ENCODE data around the gene HTT-AS.

DNA sequence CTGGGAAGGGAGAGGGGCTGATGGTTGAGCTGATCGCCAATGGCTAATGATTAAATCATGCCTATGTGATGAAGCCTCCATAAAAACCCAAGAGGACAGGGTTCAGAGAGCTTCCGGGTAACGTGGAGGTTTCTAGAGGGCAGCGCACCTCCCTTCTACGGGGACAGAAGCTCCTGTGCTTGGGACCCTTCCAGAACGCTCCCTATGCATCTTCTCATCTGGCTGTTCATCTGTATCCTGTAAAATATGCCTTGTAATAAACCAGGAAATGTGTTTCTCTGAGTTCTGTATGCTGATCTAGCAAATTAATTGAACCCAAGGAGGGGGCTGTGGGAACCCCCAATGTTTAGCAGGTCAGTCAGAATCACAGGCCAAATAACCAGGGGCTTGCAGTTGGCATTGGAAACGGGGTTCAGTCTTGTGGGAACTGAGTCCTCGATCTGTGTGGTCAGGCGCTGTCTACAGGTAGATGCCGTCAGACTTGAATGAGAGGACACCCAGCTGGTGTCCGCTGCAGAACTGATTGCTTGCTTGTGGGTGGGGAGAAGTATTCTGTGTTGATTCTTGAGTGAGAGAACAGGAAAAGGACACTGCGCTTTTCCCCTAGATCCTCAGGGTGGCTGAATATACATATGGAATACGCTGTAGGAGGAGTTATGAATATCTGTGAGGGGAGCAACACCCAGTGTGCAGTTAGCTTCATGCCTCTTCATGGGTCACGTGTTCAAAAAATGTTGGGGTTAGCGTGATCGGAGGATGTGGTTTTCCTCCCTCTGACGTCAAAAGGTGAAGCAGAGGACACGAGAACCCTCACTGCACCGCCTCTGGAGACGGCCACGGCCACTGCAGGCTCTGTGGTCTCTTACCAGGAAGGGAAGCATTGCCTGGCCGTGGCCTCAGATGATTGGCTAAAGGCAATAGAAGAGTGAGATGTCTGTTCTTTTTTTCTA is 29.2 kb downstream of the HTT-AS start:
- TF ChIP-seq, protein P1, sequence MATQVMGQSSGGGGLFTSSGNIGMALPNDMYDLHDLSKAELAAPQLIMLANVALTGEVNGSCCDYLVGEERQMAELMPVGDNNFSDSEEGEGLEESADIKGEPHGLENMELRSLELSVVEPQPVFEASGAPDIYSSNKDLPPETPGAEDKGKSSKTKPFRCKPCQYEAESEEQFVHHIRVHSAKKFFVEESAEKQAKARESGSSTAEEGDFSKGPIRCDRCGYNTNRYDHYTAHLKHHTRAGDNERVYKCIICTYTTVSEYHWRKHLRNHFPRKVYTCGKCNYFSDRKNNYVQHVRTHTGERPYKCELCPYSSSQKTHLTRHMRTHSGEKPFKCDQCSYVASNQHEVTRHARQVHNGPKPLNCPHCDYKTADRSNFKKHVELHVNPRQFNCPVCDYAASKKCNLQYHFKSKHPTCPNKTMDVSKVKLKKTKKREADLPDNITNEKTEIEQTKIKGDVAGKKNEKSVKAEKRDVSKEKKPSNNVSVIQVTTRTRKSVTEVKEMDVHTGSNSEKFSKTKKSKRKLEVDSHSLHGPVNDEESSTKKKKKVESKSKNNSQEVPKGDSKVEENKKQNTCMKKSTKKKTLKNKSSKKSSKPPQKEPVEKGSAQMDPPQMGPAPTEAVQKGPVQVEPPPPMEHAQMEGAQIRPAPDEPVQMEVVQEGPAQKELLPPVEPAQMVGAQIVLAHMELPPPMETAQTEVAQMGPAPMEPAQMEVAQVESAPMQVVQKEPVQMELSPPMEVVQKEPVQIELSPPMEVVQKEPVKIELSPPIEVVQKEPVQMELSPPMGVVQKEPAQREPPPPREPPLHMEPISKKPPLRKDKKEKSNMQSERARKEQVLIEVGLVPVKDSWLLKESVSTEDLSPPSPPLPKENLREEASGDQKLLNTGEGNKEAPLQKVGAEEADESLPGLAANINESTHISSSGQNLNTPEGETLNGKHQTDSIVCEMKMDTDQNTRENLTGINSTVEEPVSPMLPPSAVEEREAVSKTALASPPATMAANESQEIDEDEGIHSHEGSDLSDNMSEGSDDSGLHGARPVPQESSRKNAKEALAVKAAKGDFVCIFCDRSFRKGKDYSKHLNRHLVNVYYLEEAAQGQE (IDR thresholded peaks at IDR 0.05; ENCODE audit: insufficient read depth in 1 of 2, low read depth in 2 of 2, low read length in 2 of 2) = no peak
- no peak for TF ChIP-seq POLR2AphosphoS5 (IDR thresholded peaks at IDR 0.05; ENCODE audit: low read depth, low read length)
- no peak for TF ChIP-seq SIN3A (IDR thresholded peaks at IDR 0.05; ENCODE audit: borderline replicate concordance, insufficient read depth, low read length)

Measured in PFSK-1 (cell line).